ENCODE results near the gene CDON.

DNA sequence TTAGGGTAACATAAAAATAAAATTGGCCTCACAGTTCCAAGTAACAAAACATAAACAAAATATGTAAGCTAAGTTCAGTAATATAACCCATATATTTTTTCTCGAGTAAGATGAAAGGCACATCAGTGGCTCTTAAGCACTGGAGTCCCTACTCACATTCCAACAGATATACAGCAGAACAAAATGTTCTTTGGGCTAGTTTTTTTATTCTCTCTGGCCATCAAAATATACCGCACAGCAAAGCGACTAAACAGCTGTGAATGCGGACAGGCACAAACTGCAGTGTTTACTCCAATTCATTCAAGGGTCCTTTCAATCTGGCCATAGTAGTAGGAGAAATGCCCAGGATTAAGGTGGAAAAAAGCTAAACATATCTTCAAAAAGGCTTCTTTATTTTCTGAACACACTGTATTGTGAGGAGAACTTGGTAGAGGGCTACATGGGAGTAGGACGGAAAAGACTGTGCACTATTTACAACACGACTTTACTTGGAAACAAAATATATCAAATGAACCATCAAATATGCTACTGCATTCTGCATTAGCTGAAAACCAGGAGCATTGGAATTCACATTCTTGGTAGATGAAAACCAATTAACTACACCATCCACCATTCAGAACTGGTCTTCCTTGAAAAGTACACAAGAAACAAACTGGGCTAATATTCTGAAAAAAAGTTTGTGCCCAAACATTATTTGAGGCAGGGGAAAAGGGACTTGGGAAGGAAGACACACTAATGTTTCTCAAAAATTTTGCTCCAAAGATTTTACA lies 4.4 kb downstream of the CDON start:
- TF ChIP-seq, protein P1, sequence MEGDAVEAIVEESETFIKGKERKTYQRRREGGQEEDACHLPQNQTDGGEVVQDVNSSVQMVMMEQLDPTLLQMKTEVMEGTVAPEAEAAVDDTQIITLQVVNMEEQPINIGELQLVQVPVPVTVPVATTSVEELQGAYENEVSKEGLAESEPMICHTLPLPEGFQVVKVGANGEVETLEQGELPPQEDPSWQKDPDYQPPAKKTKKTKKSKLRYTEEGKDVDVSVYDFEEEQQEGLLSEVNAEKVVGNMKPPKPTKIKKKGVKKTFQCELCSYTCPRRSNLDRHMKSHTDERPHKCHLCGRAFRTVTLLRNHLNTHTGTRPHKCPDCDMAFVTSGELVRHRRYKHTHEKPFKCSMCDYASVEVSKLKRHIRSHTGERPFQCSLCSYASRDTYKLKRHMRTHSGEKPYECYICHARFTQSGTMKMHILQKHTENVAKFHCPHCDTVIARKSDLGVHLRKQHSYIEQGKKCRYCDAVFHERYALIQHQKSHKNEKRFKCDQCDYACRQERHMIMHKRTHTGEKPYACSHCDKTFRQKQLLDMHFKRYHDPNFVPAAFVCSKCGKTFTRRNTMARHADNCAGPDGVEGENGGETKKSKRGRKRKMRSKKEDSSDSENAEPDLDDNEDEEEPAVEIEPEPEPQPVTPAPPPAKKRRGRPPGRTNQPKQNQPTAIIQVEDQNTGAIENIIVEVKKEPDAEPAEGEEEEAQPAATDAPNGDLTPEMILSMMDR (conservative IDR thresholded peaks at IDR 0.05; ENCODE audit: low read depth, low read length) = no peak
- no peak for TF ChIP-seq EZH2 (IDR thresholded peaks at IDR 0.05; ENCODE audit: low read length, unreplicated experiment)
- TF ChIP-seq EZH2phosphoT487 (IDR thresholded peaks at IDR 0.05; ENCODE audit: borderline replicate concordance, low read length) = no peak
